CD4-positive, CD25-positive, alpha-beta regulatory T cell (primary cell): Measurements from ENCODE around the gene CT47C1. TPM values are rescaled to one million over a fixed set of nuclear protein-coding genes. Genes with fewer than 3 reads are reported as not detected.

ENCODE experiments used
- ATAC-seq, 2 donors: fragments of 150-1000 bp; cut with Tn5 transposase; one replicate each; pipeline ENCODE4 v1.10.0; 2021; ENCODE audit warnings: low read depth in 2 of 2, moderate number of reproducible peaks in 2 of 2, moderate library complexity in 1 of 2
- DNase-seq, 3 donors: peaks; one replicate each; pipeline versions ENCODE4 v3.0.0 to v3.0.0-alpha.2; 2012 to 2022; ENCODE audit warnings: mixed read lengths in 1 of 3
- H3K27ac ChIP-seq: one replicate; pipeline ENCODE4 v1.7.0; 2013; ENCODE audit warnings: mild to moderate bottlenecking, low read length; ENCODE audit not compliant: insufficient read depth, poor library complexity, severe bottlenecking
- H3K27me3 ChIP-seq: one replicate; pipeline ENCODE4 v1.7.0; 2013; ENCODE audit warnings: low read length; ENCODE audit not compliant: control insufficient read depth, insufficient read depth
- H3K36me3 ChIP-seq: one replicate; pipeline ENCODE4 v1.7.0; 2013; ENCODE audit warnings: mild to moderate bottlenecking, low read length, moderate library complexity; ENCODE audit not compliant: control insufficient read depth, insufficient read depth
- H3K4me1 ChIP-seq: 2 replicates; pipeline ENCODE4 v1.7.0; 2013; ENCODE audit warnings: mild to moderate bottlenecking, low read length; ENCODE audit not compliant: insufficient read depth, control insufficient read depth, poor library complexity, severe bottlenecking
- H3K4me3 ChIP-seq: one replicate; pipeline ENCODE4 v1.7.0; 2013; ENCODE audit warnings: low read depth, mild to moderate bottlenecking, low read length, moderate library complexity
- H3K9me3 ChIP-seq, 2 experiments: 1 replicate in 1 of 2; 2 replicates in 1 of 2; pipeline ENCODE4 v1.7.0; 2013; ENCODE audit warnings: low read length in 2 of 2, mild to moderate bottlenecking in 1 of 2, moderate library complexity in 1 of 2; ENCODE audit not compliant: control insufficient read depth in 2 of 2
- H3K27ac Mint-ChIP-seq, 3 donors: one replicate each; pipeline ENCODE4 v1.8.0; 2020 to 2022; ENCODE audit warnings: mild to moderate bottlenecking in 3 of 3, mixed read lengths in 3 of 3, moderate library complexity in 2 of 3
- H3K27me3 Mint-ChIP-seq: one replicate; pipeline ENCODE4 v1.8.0; 2022; ENCODE audit warnings: mild to moderate bottlenecking, mixed read lengths
- H3K36me3 Mint-ChIP-seq: one replicate; pipeline ENCODE4 v1.8.0; 2020; ENCODE audit warnings: mixed read lengths
- H3K4me1 Mint-ChIP-seq, 4 donors: one replicate each; pipeline ENCODE4 v1.8.0; 2020 to 2022; ENCODE audit warnings: mixed read lengths in 4 of 4, mild to moderate bottlenecking in 1 of 4
- H3K4me3 Mint-ChIP-seq, 4 donors: one replicate each; pipeline ENCODE4 v1.8.0; 2020 to 2022; ENCODE audit warnings: mild to moderate bottlenecking in 4 of 4, mixed read lengths in 4 of 4, moderate library complexity in 3 of 4
- H3K9me3 Mint-ChIP-seq, 7 donors: one replicate each; pipeline ENCODE4 v1.8.0; 2020 to 2022; ENCODE audit warnings: mixed read lengths in 7 of 7, mild to moderate bottlenecking in 3 of 7, moderate library complexity in 2 of 7
- polyA plus RNA-seq, 4 donors: library from polyadenylated mRNA; unstranded; fragments of 300-500 nt; fragmentation: Illumina TruSeq; gene quantifications; one replicate each; pipeline ENCODE4 v1.2.3, GENCODE V29; 2021
- total RNA-seq: library from RNA; stranded (reverse); gene quantifications from one replicate; pipeline ENCODE4 v1.2.3, GENCODE V29; 2022

CT47C1 gene
- total and polyA plus RNA-seq, 5 donors from 2014 or later: not detected

DNA sequence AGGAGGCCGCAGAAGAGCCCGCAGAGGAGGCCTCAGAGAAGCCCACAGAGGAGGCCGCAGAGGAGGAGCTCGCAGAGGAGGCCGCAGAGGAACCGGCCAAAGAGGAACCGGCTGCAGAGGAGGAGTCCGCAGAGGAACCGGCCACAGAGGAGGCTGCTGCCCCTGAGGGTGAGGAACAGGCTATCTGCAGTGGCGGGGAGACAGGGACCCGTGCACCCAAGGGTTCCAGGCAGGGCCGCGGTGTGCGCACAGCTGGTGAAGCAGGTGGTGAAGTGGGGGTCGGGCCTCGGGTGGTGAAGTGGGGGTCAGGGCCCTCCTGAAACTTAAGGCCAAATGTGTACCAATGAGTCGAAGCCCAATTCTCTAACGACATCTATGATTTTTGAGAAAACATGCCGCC lies 1.1 kb downstream of the CT47C1 start:
- H3K4me1 Mint-ChIP-seq: no peaks in the 10 kb centered on the region
- no peaks in the 10 kb centered on the region for H3K9me3 Mint-ChIP-seq
- ATAC-seq (no peak), DNase-seq (no peak)
- H3K27ac ChIP-seq: no peak overlapping the region
- H3K4me3 ChIP-seq: no peak overlapping the region
- no peaks in the 10 kb centered on the region for H3K27me3 Mint-ChIP-seq
- no peaks in the 10 kb centered on the region for H3K36me3 ChIP-seq
- H3K4me1 ChIP-seq: no peaks in the 10 kb centered on the region
- no peaks in the 10 kb centered on the region for H3K9me3 ChIP-seq
- no peak overlapping the region for H3K4me3 Mint-ChIP-seq
- H3K27ac Mint-ChIP-seq: no peak overlapping the region
- peaks cover 4% of the 10 kb centered on the region for H3K27me3 ChIP-seq
- no peaks in the 10 kb centered on the region for H3K36me3 Mint-ChIP-seq

- Mint-ChIP-seq H3K36me3 (no peaks in the 10 kb centered on the region), H3K9me3 (no peaks in the 10 kb centered on the region), H3K27me3 (no peaks in the 10 kb centered on the region), H3K4me3 (no peak overlapping the region), H3K27ac (no peak overlapping the region), H3K4me1 (no peaks in the 10 kb centered on the region)
- Histone ChIP-seq H3K9me3 (no peaks in the 10 kb centered on the region), H3K4me1 (no peaks in the 10 kb centered on the region), H3K27ac (no peak overlapping the region), H3K36me3 (no peaks in the 10 kb centered on the region), H3K4me3 (no peak overlapping the region), H3K27me3 (no peaks in the 10 kb centered on the region)
- DNase-seq: no peak
- no peak for ATAC-seq
These were observed 2.7 kb downstream of the CT47C1 start for GRCh38 chrX:119075270-119076025.

GRCh38 chrX:119082278-119082677 lies 9.5 kb downstream of the CT47C1 start:
- Mint-ChIP-seq H3K27me3 (no peaks in the 10 kb centered on the region), H3K4me3 (no peak overlapping the region), H3K27ac (no peak overlapping the region), H3K9me3 (no peaks in the 10 kb centered on the region), H3K36me3 (no peaks in the 10 kb centered on the region), H3K4me1 (no peaks in the 10 kb centered on the region)
- DNase-seq (no peak), ATAC-seq (no peak)
- H3K9me3 ChIP-seq: no peaks in the 10 kb centered on the region
- H3K27me3 ChIP-seq: no peaks in the 10 kb centered on the region
- no peak overlapping the region for H3K27ac ChIP-seq
- H3K4me3 ChIP-seq: no peak overlapping the region
- H3K4me1 ChIP-seq: no peaks in the 10 kb centered on the region
- H3K36me3 ChIP-seq: no peaks in the 10 kb centered on the region

DNA sequence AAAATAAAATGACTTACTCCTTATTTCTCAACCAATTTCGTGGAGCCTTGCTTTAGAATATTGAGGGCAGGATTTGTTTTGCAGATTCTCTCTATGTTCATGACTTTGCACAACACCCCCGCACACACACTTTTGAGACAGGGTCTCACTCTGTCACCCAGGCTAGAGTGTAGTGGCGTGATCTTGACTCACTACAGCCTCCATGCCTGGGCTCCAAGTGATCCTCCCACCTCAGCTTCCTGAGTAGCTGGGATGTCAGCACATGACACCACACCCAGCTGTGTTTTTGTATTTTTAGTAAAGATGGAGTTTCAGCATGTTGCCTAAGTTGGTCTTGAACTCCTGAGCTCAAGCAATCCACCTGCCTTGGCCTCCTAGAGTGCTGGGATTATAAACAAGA lies 12.0 kb downstream of the CT47C1 start:
- Histone ChIP-seq H3K36me3 (no peaks in the 10 kb centered on the region), H3K9me3 (no peaks in the 10 kb centered on the region), H3K4me1 (no peaks in the 10 kb centered on the region), H3K4me3 (no peak overlapping the region), H3K27ac (no peak overlapping the region), H3K27me3 (no peaks in the 10 kb centered on the region)
- H3K4me1 Mint-ChIP-seq: no peaks in the 10 kb centered on the region
- no peak overlapping the region for H3K4me3 Mint-ChIP-seq
- DNase-seq (no peak), ATAC-seq (no peak)
- H3K9me3 Mint-ChIP-seq: no peaks in the 10 kb centered on the region
- H3K36me3 Mint-ChIP-seq: no peaks in the 10 kb centered on the region
- H3K27ac Mint-ChIP-seq: no peak overlapping the region
- H3K27me3 Mint-ChIP-seq: no peaks in the 10 kb centered on the region

DNA sequence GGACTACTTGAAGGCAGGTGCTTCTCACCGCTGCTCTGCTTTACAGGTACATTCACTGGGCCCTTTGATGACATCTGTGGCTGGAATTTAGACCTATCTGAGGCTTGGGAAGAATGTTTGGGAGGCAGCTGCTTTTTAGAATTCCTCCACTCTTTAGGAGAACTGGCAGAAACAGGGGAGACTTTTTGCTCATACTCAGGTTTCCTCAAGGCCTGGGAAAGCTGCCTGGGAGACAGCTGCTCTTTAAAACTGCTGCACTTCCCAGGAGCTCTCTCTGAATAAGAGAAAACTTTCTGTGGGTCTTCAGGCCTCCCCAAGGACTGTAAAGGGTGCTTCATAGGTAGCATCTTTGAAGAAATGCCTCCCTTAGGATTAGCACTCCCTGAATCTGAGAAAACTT lies 14.3 kb downstream of the CT47C1 start:
- Histone ChIP-seq H3K27ac (no peak overlapping the region), H3K27me3 (no peaks in the 10 kb centered on the region), H3K4me1 (no peaks in the 10 kb centered on the region), H3K9me3 (no peaks in the 10 kb centered on the region), H3K36me3 (no peaks in the 10 kb centered on the region), H3K4me3 (no peak overlapping the region)
- H3K9me3 Mint-ChIP-seq: no peaks in the 10 kb centered on the region
- H3K27ac Mint-ChIP-seq: peak overlapping the region in 1 of 3 donors; percentile 20
- no peak overlapping the region for H3K4me3 Mint-ChIP-seq
- no peak for ATAC-seq
- H3K27me3 Mint-ChIP-seq: no peaks in the 10 kb centered on the region
- H3K36me3 Mint-ChIP-seq: no peaks in the 10 kb centered on the region
- H3K4me1 Mint-ChIP-seq: no peaks in the 10 kb centered on the region
- no peak for DNase-seq

DNA sequence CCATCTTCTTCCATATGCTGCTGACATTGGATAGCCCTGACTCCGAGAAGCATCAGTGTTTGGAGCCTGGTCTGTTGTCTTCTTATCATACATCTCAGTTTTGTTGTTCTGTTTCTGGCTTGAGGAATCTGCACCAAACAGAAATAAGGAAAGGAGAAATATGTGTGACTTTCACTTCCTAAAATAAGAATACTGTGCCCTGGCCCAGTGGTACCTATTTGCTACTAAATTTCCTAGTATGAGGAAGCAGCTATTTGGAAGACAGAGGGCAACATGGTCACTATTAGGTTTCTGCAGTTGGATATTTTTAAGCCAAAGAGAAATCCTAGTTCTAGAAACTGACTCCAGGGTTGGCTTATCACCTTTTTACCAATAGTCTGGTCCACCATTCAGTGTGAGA lies 16.8 kb downstream of the CT47C1 start:
- Mint-ChIP-seq H3K9me3 (no peaks in the 10 kb centered on the region), H3K27ac (no peak overlapping the region), H3K4me3 (no peak overlapping the region), H3K27me3 (no peaks in the 10 kb centered on the region), H3K4me1 (no peaks in the 10 kb centered on the region), H3K36me3 (no peaks in the 10 kb centered on the region)
- ATAC-seq: no peak
- no peak for DNase-seq
- H3K27me3 ChIP-seq: no peaks in the 10 kb centered on the region
- no peak overlapping the region for H3K27ac ChIP-seq
- no peak overlapping the region for H3K4me3 ChIP-seq
- no peaks in the 10 kb centered on the region for H3K4me1 ChIP-seq
- H3K36me3 ChIP-seq: no peaks in the 10 kb centered on the region
- no peaks in the 10 kb centered on the region for H3K9me3 ChIP-seq

GRCh38 chrX:119090627-119091026 lies 17.8 kb downstream of the CT47C1 start:
- Mint-ChIP-seq H3K4me3 (no peak overlapping the region), H3K27me3 (no peaks in the 10 kb centered on the region), H3K36me3 (no peaks in the 10 kb centered on the region), H3K4me1 (no peaks in the 10 kb centered on the region), H3K9me3 (no peaks in the 10 kb centered on the region), H3K27ac (no peak overlapping the region)
- no peaks in the 10 kb centered on the region for H3K36me3 ChIP-seq
- ATAC-seq (no peak), DNase-seq (no peak)
- no peaks in the 10 kb centered on the region for H3K9me3 ChIP-seq
- H3K27ac ChIP-seq: no peak overlapping the region
- H3K4me3 ChIP-seq: no peak overlapping the region
- no peaks in the 10 kb centered on the region for H3K27me3 ChIP-seq
- H3K4me1 ChIP-seq: no peaks in the 10 kb centered on the region

- H3K9me3 ChIP-seq: no peaks in the 10 kb centered on the region
- no peak overlapping the region for H3K4me3 ChIP-seq
- Mint-ChIP-seq H3K9me3 (no peaks in the 10 kb centered on the region), H3K27me3 (no peaks in the 10 kb centered on the region), H3K27ac (no peak overlapping the region), H3K4me1 (no peaks in the 10 kb centered on the region), H3K36me3 (no peaks in the 10 kb centered on the region), H3K4me3 (no peak overlapping the region)
- H3K36me3 ChIP-seq: no peaks in the 10 kb centered on the region
- no peak for ATAC-seq
- H3K27ac ChIP-seq: no peak overlapping the region
- no peak for DNase-seq
- peaks cover 2% of the 10 kb centered on the region for H3K27me3 ChIP-seq
- H3K4me1 ChIP-seq: no peaks in the 10 kb centered on the region
These were observed 21.4 kb downstream of the CT47C1 start for GRCh38 chrX:119093991-119094735.
